Fibroblast of villous mesenchyme (primary cell): Measurements from ENCODE around the gene MMP24OS. TPM values are rescaled to one million over a fixed set of nuclear protein-coding genes. Genes with fewer than 3 reads are reported as not detected.
"Not testable (repeated sequence)": the region's sequence is repeated elsewhere in the genome, so short reads cannot be mapped to it uniquely, and the experiment has no call there.

Experiments
- DNase-seq: peaks from one replicate; pipeline ENCODE4 v3.0.0-alpha.2; 2010; ENCODE audit warnings: low read depth
- H3K4me3 ChIP-seq: 2 replicates; pipeline ENCODE4 v1.5.1; 2011; ENCODE audit warnings: low read depth, mild to moderate bottlenecking, low read length
- CTCF ChIP-seq: IDR thresholded peaks from 2 replicates; pipeline ENCODE4 v1.5.1; 2012; ENCODE audit warnings: low read depth, mild to moderate bottlenecking, low read length; ENCODE audit not compliant: insufficient read depth
- total RNA-seq: library from RNA; depleted of rRNA; stranded (reverse); fragments of >200 nt; gene quantifications from 2 replicates; pipeline ENCODE4 v1.2.3, GENCODE V29; 2012

The MMP24OS gene
- total RNA-seq, 1 donor, result 14.7 TPM

GRCh38 chr20:35264755-35265154 lies 13.2 kb downstream of the MMP24OS start:
- peak; percentile 32 for TF ChIP-seq CTCF
- DNase-seq, result peak; percentile 18
- no peak overlapping the region for H3K4me3 ChIP-seq

- no peak overlapping the region for H3K4me3 ChIP-seq
- no peak for TF ChIP-seq CTCF
- DNase-seq, result no peak
Measured at GRCh38 chr20:35263532-35264341, 14.2 kb downstream of the MMP24OS start.

- not testable (repeated sequence) for DNase-seq, H3K4me3 ChIP-seq
Measured at GRCh38 chr20:35262731-35263531, 15.0 kb downstream of the MMP24OS start.

DNA sequence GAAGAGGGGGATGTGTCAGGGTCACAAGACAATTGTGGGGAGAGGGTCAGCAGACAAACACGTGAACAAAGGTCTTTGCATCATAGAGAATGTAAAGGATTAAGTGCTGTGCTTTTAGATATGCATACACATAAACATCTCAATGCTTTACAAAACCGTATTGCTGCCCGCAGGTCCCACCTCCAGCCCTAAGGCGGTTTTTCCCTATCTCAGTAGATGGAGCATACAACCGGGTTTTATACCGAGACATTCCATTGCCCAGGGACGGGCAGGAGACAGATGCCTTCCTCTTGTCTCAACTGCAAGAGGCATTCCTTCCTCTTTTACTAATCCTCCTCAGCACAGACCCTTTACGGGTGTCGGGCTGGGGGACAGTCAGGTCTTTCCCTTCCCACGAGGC lies 15.6 kb downstream of the MMP24OS start:
- not testable (repeated sequence) for H3K4me3 ChIP-seq, DNase-seq

GRCh38 chr20:35260426-35260825 lies 17.5 kb downstream of the MMP24OS start:
- no peak for TF ChIP-seq CTCF
- H3K4me3 ChIP-seq, result no peak overlapping the region
- no peak for DNase-seq

DNA sequence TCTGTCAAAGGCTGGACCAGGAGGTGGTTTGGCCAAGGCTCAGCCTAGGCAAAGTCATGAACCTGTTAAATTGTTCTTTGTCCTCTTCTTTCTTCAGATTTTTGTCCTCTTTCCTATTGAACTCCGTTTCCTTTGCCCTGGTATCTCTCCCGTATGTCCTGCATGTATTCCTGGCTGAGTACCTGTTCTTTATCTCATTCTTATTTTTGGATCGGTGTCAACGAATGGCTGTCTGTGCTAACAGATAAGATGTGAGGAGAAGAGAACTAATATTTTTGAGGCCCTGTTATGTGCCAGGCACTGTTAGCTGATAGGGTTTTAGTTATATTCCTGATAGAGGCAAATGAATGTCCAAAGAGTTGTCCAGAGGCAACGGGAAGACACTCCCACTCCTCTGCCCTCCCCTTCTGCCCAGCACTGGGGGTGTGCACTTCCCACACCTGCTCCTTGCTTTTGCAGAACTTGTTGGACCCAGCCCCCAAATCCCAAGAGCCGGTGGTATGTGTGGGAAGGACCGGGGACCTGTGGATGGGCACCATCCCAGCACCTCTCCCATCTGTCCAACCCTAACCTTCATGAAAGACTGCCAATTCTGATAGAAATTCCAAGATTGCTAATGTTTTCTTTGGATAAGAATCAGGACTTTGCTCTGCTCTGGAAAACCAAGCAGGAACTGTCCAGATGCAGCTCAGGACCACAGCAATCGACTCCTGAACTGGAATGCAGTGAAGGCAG lies 20.6 kb downstream of the MMP24OS start:
- no peak for TF ChIP-seq CTCF
- H3K4me3 ChIP-seq, result no peak overlapping the region
- no peak for DNase-seq

DNA sequence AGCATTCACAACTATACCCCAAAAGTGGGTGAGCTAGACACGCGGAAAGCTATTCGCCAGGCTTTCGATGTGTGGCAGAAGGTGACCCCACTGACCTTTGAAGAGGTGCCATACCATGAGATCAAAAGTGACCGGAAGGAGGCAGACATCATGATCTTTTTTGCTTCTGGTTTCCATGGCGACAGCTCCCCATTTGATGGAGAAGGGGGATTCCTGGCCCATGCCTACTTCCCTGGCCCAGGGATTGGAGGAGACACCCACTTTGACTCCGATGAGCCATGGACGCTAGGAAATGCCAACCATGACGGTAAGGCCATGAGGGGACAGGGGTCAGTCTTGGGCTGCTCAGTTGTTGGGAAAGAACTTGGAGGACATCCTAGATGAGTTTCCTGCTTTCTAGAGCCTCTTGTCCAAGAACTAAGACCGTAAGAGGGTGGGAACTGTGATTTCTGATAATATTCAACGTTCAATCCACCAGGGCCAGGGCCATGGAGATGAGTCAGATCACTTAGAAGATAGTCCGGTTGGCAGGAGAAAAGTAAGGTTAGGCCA lies 23.4 kb downstream of the MMP24OS start:
- no peak for DNase-seq
- no peak for TF ChIP-seq CTCF
- H3K4me3 ChIP-seq, result no peak overlapping the region
